ENCODE results near the gene TMEM94.

GRCh38 chr17:75478508-75478907, 22.1 kb downstream of the TMEM94 start:
- TF ChIP-seq CTCF (IDR thresholded peaks at IDR 0.05; ENCODE audit: low read length): no peak
- TF ChIP-seq EZH2phosphoT487 (IDR thresholded peaks at IDR 0.05; ENCODE audit: low read length): no peak

All from MM.1S (cell line).